HG03442 (cell line): ENCODE results near the gene VAV2.

Experiments used
- ATAC-seq: cut with Tn5 transposase; IDR thresholded peaks from one replicate; pipeline ENCODE4 v1.9.1; 2021; ENCODE audit warnings: mild to moderate bottlenecking, moderate library complexity; ENCODE audit not compliant: unreplicated experiment

Gene VAV2, protein sequence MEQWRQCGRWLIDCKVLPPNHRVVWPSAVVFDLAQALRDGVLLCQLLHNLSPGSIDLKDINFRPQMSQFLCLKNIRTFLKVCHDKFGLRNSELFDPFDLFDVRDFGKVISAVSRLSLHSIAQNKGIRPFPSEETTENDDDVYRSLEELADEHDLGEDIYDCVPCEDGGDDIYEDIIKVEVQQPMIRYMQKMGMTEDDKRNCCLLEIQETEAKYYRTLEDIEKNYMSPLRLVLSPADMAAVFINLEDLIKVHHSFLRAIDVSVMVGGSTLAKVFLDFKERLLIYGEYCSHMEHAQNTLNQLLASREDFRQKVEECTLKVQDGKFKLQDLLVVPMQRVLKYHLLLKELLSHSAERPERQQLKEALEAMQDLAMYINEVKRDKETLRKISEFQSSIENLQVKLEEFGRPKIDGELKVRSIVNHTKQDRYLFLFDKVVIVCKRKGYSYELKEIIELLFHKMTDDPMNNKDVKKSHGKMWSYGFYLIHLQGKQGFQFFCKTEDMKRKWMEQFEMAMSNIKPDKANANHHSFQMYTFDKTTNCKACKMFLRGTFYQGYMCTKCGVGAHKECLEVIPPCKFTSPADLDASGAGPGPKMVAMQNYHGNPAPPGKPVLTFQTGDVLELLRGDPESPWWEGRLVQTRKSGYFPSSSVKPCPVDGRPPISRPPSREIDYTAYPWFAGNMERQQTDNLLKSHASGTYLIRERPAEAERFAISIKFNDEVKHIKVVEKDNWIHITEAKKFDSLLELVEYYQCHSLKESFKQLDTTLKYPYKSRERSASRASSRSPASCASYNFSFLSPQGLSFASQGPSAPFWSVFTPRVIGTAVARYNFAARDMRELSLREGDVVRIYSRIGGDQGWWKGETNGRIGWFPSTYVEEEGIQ

DNA sequence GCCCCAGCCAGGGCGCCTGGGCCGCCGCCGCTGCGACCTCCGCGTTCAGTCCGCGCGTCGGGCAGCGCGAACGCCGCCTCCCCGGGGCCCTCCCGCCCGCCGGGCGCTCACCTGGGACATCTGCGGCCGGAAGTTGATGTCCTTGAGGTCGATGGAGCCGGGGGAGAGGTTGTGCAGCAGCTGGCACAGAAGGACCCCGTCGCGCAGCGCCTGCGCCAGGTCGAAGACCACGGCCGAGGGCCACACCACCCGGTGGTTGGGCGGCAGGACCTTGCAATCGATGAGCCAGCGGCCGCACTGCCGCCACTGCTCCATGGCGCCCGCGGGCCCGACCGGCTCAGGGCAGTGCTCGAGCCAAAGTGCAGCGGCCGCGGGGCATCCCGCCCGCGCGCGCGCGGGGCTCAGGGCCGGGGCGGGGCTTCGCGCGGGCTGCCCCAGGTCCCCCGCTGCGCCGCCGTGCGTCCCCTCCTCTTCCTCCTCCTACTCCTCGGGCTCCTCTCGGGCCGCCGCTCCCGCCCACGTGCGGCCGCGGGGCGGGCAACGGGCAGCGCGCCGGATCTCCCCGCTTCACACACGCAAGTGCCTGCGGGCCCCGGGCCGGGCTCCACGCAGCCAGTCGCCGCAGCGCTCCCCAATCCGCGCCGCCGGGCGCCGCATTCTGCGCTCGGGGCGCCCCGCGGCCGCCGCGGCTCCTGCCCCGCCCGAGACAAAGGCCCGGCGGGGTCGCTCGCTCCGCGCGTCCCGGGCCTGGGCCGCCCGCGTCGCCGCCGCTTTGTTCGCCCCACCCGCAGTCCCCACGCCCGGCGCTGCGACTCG, at the start of gene VAV2:
TSS of gene VAV2 (minus strand) at position 361 of the 816 bp plus-strand sequence. CDS start at position 315, 46 bp downstream.
- ATAC-seq = peak; percentile 42

DNA sequence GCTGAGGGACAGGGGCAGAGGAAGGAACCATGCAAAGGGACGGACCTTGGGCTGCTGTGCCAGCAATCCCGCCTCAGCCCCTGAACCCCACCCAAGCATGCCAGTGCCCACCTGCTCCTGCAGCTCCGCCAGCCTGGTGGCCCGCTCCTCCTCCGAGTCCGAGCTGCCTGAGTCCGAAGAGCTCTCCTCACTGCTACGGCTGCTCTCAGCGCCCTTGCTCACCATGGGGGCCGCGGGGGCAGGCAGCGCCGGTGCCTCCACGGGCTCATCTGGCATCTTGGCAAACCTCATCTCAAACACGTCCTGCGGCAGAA, 49.5 kb upstream of the VAV2 start:
- no peak for ATAC-seq

DNA sequence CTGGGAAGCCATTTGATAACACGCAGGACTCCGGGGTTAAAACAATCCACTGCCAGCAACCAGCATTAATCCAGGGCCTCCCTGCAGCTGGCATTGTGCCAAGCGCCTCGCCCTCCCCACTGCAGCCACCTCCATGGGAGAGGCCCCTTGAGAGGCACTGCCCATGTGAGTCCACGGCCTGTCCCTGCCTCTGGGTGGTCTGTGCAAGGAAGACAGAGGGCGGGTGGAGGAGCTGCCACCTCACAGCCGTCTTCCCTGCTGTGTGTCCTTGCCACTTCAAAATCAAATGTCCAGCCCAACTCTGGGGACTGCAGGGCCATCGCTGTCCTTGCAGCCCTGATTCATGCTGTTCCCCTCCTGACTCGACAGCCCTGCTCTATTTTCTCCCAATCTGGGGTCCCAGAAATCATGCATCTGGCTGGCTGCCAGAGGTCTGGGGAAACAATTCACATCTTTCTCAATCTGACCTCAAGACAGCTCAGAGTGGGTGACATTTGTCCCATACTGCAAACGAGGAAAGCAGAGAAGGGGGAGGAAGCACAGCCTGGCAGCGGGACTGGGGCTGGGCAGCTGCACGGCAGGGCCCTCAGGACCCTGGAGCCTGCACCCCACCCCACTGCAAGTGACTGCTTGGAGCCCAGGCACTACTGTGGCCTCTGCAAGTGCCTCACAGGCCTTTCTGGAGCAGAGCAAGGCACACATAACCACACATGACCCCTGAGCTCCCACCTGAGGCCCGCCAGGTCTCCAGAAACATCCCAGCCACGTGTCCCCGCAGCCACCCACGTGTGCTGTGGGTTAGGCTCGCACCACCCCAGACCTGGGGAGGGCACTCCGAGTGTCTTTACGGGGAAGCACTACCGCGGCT, 48.9 kb upstream of the VAV2 start:
- no peak for ATAC-seq

DNA sequence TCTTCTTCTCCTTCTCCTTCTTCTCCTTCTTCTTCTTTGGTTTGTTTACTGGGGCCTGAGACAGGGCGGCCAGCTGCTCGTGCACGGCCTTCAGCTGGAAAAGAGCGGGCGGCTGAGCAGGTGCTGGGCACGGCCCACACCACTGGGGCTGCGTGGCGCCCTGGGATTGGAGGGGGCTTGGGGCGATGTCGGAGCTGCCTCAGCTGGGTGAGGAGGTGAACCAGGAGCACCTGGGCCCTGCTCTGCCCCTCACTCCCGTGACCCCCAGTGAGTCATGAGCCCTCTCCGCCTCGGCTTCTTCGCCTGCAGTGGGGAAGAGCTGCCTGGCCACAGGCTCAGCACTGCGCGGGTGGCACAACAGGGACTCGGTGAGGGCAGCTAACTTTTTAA, 48.0 kb upstream of the VAV2 start:
- no peak for ATAC-seq

DNA sequence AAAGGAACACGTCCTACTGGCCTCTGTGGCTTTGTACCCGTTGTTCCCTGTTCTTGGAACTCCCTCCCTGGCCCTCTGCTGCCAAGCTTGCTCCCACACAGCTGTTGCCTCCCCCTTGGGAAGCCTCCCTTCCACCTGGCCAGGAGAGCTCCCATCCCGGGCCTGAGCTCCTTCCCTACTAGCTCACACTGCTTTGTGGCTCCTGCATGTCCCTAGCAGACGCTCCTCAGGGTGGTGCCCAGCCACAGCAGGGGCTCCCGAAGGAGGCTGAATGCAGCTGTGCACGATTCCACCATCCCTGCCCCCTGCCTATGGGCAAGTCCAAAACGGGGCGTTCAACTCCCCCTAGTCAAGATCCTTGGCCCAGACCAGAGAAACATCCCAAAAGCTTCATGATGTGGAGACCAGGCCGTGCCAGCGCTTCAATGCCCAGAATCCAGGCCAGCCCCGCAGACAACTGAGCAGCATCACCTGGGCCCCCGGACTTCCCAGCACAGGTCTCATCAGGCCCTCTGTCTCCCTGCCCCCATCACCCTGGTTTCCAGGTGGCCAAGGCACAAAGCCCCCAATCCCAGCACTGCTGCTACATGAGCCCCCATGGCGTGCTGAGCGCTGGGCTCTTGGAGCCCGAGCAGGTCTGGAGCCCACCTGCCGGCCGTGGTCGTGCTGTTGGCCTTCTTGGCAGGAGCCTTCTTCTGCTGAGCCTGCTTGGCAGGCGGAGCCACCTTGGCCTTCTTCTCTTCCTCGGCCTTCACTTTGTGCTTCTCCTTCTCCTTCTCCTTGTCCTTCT, 47.5 kb upstream of the VAV2 start:
- ATAC-seq = no peak

DNA sequence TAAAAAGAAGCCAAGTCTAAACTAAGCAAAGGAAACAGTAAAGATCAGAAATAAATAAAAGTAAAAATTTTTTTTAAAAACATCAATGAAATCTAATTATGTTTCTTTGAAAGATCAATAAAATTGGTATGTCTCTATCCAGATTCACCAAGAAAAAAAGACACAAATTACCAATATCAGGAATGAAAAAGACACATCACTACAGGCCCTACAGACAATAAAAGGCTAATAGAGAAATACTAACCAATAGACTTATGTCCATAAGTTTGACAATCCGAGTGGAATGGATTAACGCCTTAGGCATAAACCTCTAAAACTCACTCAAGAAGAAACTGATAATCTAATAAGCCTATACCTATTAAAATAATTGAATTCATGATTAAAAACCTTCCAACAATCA, 45.5 kb upstream of the VAV2 start:
- ATAC-seq = no peak

DNA sequence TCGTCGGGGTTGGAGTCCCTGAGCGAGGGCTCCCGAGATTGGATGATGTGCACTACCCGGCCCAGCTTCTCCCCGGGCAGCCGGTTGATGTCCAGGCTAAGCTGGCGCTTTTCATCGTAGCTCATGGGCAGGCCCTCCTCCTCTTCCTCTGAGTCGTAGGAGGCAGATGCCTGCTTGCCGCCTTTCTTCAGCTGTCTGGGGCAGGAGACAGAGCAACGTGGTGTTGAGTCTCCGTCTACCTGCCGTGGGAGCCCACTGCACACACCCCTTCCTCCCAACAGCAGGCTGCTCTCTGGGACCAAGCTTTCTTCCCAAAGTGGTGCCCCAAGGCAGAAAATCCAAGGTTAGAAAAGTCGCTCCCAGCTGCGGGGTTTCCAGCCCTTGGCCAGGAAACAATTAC, 44.0 kb upstream of the VAV2 start:
- ATAC-seq = no peak

DNA sequence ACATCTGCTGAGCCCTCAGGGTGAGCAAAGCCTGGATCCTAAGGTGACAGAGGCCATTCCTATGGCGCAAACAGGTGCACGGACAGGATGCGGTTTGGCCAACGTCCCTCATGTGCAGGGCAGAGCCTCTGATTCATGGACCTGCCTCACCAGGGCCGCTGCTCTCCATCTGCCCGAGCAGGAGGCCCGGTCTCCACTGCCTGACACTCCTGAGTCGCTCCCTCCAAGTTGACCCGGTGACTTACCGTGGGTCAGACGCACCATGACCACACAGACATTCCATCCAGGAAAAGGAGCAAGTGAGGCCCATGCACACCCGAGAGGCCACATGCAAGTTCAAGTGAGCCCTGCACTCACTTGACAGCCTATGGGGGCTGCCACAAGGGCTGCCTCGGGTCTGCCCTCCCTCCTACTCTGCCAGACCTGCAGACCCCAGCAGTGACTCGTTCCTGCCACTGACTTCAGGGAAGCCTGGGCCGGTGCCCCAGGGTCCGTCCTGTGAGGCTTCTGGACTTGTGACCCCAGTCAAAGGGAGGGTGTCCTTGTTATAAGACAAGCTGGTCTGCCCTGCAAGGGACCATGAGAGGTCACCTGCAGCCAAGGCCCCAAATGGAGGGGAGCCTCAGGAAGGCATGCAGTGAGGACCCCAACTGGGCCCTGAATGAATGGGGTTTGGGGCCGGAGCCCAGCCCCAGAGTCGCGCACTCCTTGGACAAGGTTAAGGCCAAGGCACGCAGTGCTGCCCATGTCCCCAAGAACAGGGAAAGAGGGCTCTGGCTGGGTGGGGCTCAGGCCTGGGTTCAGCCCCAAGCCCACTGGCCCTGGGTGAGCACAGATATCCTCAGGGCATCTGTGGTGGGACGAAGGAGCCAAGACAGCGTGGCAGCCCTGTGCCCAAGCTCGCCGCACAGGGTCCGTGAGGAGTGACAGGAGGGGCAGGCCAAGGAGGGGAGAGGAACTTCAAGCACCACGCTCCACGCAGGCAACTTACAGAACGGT, 43.2 kb upstream of the VAV2 start:
- ATAC-seq = no peak

DNA sequence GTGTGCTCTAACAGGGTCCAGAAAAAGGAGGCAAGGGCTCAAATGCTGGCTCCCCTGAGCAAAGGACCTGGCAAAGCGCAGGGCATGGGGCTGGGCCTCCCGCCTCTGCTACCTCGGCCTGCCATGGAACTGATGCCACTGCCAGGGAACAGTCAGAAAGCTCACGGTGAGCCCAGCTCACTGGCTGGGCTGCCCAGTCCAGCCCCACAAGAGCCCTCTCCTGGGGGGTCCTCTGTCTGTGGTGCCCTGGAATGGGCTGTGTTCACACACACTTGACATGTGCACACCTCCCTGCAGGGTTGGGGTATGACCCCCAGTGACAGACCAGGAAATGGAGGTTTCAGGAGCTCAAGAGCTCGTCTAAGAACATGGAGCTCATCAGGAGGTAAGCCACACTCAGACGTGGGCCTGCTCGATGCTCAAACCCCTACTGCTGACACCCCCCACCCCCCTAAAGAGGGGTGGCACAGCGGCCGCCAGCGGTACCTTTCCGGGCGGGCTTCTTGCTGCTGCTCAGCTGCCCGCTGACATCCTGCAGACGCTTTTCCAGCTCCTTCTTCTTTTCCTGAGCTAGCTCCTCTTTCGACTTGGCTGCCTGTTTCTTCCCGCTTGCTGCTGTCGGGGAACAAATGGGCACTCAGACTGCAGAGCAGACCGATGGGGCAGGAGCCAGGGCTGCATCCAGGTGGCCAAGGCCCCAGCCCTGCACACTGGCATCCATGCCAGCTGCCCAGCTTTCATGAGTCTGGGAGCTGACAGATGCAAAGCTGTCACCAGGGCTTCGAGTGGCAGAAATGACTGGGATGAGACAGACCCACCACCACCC, 42.3 kb upstream of the VAV2 start:
- ATAC-seq = no peak

DNA sequence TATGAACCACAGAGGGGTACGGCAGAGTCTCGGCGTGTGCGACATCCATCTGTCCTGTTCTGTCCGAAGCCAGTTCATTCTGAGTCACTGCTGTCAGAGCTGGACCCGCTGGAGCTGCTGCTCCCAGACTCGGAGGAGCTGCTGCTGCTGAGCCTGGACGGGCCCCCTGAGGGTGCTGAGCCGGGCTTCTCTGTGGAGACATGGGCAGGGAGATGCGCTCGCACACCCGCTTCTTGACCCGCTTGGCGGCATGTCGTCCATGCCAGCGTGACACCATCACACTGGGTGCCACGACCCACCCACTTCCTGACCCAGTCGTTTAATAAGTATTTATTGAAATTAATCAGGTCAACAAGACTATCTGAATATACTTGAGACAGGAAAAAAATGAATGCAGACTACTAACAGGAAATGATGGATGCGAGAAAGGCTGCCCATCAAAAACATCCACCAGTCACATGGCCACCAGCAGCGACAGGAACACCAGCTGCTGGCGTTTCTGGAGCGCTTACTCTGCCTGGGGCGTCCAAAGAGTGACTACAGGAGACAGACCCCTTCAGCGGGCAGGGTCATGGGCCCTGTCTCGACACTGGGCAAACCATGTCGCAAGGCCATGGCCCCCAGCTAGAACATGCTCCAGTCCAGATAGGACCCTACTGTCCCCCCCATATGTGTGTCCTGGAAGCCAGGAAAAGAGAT, 41.5 kb upstream of the VAV2 start:
- ATAC-seq = no peak

DNA sequence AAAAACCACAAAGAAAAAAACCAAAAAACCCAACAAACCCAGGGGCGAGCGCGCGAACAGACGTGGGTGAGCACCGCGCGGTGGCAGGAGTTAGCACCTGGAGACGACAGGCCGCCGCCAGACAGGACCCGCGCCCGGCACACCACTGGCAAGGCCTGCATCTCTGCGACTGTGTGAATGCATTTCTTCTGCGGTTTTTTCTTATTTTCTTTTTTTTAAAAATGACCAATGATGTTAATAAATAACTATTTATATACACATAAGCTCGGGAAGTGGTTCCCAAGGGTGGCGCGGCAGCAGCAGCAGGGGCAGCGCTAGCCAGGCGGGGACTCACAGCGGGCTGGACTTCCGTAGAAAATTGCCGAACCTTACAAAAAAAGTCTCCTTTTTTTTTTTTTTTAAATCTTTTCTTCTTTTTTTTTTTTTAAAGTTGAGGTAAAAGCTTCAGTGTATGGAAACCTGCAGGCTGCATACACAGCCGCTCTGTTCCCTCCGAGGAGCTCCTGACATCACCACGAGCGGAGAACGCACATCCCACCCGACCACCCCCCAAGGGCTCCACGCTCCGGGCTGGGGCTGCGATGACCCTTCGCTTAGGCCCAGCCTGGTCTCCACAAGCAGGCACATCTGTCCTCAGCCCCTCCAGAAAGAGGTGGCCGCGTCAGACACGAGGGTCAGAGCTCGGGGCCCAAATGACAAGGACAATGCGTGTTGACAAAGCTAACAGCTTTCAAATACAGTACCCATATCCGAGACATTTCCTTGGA, 40.5 kb upstream of the VAV2 start:
- no peak for ATAC-seq

DNA sequence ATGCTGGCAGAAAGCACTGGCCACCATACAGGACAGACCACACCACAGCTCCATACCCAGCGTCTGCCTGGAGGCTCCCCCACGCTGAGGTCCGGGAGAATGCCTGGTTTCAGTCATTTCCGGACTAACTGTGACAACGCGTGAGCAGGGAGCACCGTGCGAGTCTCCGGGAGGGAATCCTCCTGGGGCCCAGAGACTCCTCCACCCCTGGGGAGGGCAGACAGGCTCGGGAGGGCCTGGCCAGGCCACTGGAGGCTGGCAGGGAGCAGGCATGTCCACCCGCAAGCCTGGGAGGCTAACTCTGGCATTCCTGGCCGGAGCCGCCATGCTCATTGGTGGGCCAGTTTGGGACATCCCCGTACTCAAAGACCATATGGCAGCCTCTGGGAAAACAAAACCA, 39.7 kb upstream of the VAV2 start:
- no peak for ATAC-seq

DNA sequence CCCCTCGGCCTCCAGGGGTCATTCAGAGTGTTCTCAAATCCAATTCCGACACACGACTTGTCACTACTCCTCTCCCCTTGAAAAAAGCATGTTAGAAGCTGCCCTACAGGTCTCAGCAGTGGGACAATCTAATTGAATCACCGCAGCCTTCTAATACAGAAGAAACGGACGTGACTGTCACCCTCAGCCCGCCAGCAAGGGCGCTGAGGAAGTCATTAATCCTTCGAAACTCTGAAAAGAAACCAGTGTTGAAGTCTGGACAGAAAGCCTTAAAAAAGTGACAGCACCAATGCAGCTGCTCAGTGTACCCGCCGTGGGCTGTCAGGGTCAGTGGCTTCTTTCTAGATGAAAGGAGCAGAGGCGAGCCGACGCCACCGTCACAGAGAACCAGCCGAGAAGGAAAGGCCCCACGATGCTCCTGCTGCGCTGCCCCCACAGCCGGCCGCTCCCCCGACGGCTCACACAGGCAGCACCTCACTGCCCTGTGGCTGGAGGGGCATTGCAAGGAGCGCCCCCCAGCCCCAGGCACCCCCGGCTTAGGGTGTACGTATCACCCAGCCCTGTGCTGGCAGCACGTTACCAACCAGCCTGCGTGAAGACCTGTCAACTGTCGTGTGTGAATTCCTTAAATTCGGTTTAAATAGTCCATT, 38.8 kb upstream of the VAV2 start:
- ATAC-seq = no peak

DNA sequence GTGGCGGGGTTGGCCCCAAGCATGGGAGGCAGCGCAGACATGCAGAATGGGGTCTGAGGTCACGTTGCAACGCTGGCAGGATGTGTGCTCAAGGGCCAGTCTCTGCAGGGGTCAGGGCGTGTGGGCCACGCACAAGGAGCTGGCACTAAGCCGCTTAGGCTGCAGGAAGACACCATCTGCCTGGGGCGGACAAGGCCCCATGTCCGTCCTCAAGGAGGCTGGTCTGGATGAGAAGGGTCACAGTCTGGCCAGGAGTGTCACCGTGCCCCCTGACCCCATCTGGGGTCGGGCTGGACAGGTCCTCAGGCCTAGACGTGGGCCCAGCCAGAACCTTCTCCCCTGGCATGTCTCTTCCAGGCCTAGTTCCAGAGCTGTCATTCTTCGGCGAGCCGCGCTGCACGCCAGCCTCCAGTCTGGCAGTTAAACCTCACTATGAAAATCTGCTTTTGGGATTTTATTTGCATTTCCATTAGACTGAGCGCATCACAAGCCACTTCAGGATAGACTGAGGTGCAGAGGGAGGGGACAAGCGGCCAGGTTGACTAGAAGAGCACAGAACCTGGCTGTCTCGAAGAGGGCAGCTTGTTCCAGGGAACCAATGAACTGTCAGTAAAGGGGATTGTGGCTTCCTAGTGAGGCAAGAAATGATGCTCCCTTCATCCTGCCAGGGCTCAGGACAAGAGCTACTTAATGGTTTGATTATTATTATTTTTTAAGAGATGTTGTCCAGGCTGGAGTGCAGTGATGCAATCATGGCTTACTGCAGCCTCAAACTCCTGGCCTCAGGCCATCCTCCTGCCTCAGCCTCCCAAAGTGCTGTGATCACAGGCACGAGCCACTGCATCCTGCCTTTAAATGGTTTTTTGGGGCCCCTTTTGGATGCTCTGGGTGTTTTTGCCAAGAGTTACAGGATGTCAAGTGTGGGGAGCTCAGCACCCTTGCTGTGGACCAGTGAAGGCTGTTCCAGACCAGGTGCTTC, 37.4 kb upstream of the VAV2 start:
- no peak for ATAC-seq
